ENCODE results near the gene MYPOP. TPM values are rescaled to one million over a fixed set of nuclear protein-coding genes. Genes with fewer than 3 reads are reported as not detected.
A peak's percentile ranks its signal among the peaks of the same experiment; 100 is the strongest.

The MYPOP gene
- total and polyA plus RNA-seq, 2 of the 13 experiments (the other 11 are each of a cell fraction or from before 2014, with no cell fraction given) = 2.3 to 2.7 TPM

GRCh38 chr19:45876411-45877197 lies 25.8 kb downstream of the MYPOP start (continued):
- no peak for TF ChIP-seq KIAA2018 (CRISPR knock-in tag; IDR thresholded peaks at IDR 0.05; ENCODE audit: borderline replicate concordance)
- no peak for TF ChIP-seq ZNF280B (CRISPR knock-in tag; IDR thresholded peaks at IDR 0.05; ENCODE audit: borderline replicate concordance)
- TF ChIP-seq DZIP1 (CRISPR knock-in tag; IDR thresholded peaks at IDR 0.05) = no peak
- TF ChIP-seq HCFC1 (IDR thresholded peaks at IDR 0.05; ENCODE audit: low read depth, low read length) = no peak
- TF ChIP-seq CHD2 (IDR thresholded peaks at IDR 0.05; ENCODE audit: low read depth, low read length) = no peak
- 0 out of 2 replicates have a peak, but pooled peaks have one; percentile 46 for TF ChIP-seq HNRNPUL1 (IDR thresholded peaks at IDR 0.05; ENCODE audit: low read depth, low read length)
- TF ChIP-seq ZNF10 (CRISPR knock-in tag; IDR thresholded peaks at IDR 0.05; ENCODE audit: borderline replicate concordance, low read depth) = no peak
- no peak for TF ChIP-seq SNRNP70 (IDR thresholded peaks at IDR 0.05; ENCODE audit: low read depth, low read length)
- 0 out of 2 replicates have a peak, but pooled peaks have one; percentile 56 for TF ChIP-seq KLF12 (CRISPR knock-in tag; IDR thresholded peaks at IDR 0.05; ENCODE audit: borderline replicate concordance)
- TF ChIP-seq KLF11 (CRISPR knock-in tag; IDR thresholded peaks at IDR 0.05) = peak; percentile 89; the same call in 1 of the 2 replicates
- no peak for TF ChIP-seq TARDBP (CRISPR knock-in tag; IDR thresholded peaks at IDR 0.05)
- no peak for TF ChIP-seq TOE1 (CRISPR knock-in tag; IDR thresholded peaks at IDR 0.05)
- peak; percentile 61 for TF ChIP-seq MED8 (CRISPR knock-in tag; IDR thresholded peaks at IDR 0.05; ENCODE audit: insufficient replicate concordance)
- no peak for TF ChIP-seq CERS6 (CRISPR knock-in tag; IDR thresholded peaks at IDR 0.05)
- TF ChIP-seq ZNF337 (CRISPR knock-in tag; IDR thresholded peaks at IDR 0.05; ENCODE audit: borderline replicate concordance, low read depth) = no peak
